K562 (cell line): ENCODE measurements around the gene GNAI2. TPM values are rescaled to one million over a fixed set of nuclear protein-coding genes. Genes with fewer than 3 reads are reported as not detected.

Experiments
- CC2D1A ChIP-seq: fragments of 450-650 bp; IDR thresholded peaks from 2 replicates; pipeline ENCODE4 v1.6.1; 2017; ENCODE audit warnings: mild to moderate bottlenecking
- CREB1 ChIP-seq, 2 experiments: sonication (generic) in 1 of 2; formaldehyde crosslinking in 1 of 2; IDR thresholded peaks; 2 replicates each; pipeline versions ENCODE4 v1.6.1 to v1.8.0; 2012 to 2022; ENCODE audit warnings: inconsistent platforms in 1 of 2, mild to moderate bottlenecking in 1 of 2, missing genetic modification reagents in 1 of 2, moderate library complexity in 1 of 2
- E2F1 ChIP-seq: sonication (generic); formaldehyde crosslinking; IDR thresholded peaks from 2 replicates; pipeline ENCODE4 v1.8.1; 2023; ENCODE audit warnings: mild to moderate bottlenecking, missing genetic modification reagents, moderate library complexity
- FIP1L1 ChIP-seq: fragments of 200-400 bp; formaldehyde crosslinking; IDR thresholded peaks from 2 replicates; pipeline ENCODE4 v1.6.1; 2018; ENCODE audit warnings: mild to moderate bottlenecking, low read depth, low read length; ENCODE audit not compliant: poor library complexity, severe bottlenecking
- FOXJ2 ChIP-seq: fragments of 200-800 bp; sonication (Bioruptor generic); IDR thresholded peaks from 2 replicates; pipeline ENCODE4 v1.6.1; 2016; ENCODE audit warnings: missing genetic modification characterization, missing compliant biosample characterization
- GABPB1 ChIP-seq: sonication (generic); formaldehyde crosslinking; IDR thresholded peaks from 2 replicates; pipeline ENCODE4 v1.8.0; 2022; ENCODE audit warnings: mild to moderate bottlenecking, missing genetic modification reagents
- HIVEP1 ChIP-seq: fragments of 250-450 bp; sonication (Bioruptor Pico); IDR thresholded peaks from 2 replicates; pipeline ENCODE4 v1.4.0; 2020; ENCODE audit warnings: mild to moderate bottlenecking
- HNRNPK ChIP-seq: fragments of 200-400 bp; formaldehyde crosslinking; IDR thresholded peaks from one replicate; pipeline ENCODE4 v1.6.1; 2018; ENCODE audit warnings: mild to moderate bottlenecking, low read depth, low read length; ENCODE audit not compliant: poor library complexity, severe bottlenecking
- HSF4 ChIP-seq: fragments of 250-450 bp; sonication (Bioruptor Pico); IDR thresholded peaks from 2 replicates; pipeline ENCODE4 v2.1.2; 2022; ENCODE audit warnings: mild to moderate bottlenecking, moderate library complexity, borderline replicate concordance
- ID3 ChIP-seq, 2 experiments: fragments of 250-450 bp in 1 of 2; fragments of 450-650 bp in 1 of 2; sonication (Bioruptor Pico) in 1 of 2; IDR thresholded peaks; 2 replicates each; pipeline versions ENCODE4 v1.6.1 to v1.8.0; 2016 to 2021; ENCODE audit warnings: mild to moderate bottlenecking in 2 of 2, moderate library complexity in 2 of 2, missing compliant biosample characterization in 1 of 2, missing genetic modification characterization in 1 of 2
- MAZ ChIP-seq, 2 experiments: fragments of 450-650 bp in 1 of 2; sonication (generic) in 1 of 2; formaldehyde crosslinking; IDR thresholded peaks in 1 of 2; conservative IDR thresholded peaks in 1 of 2; 2 replicates each; pipeline versions ENCODE4 v1.4.0 to v1.5.0; 2020; ENCODE audit warnings: mild to moderate bottlenecking in 1 of 2, missing genetic modification reagents in 1 of 2
- MTA1 ChIP-seq: fragments of 450-650 bp; IDR thresholded peaks from 2 replicates; pipeline ENCODE4 v1.6.1; 2017; ENCODE audit warnings: borderline replicate concordance
- NBN ChIP-seq: fragments of 450-650 bp; IDR thresholded peaks from 2 replicates; pipeline ENCODE4 v1.6.1; 2016; ENCODE audit warnings: low read depth, mild to moderate bottlenecking
- OTX1 ChIP-seq: fragments of 450-650 bp; formaldehyde crosslinking; IDR thresholded peaks from 2 replicates; pipeline ENCODE4 v1.4.0; 2022; ENCODE audit warnings: mild to moderate bottlenecking
- PATZ1 ChIP-seq: fragments of 250-450 bp; sonication (Bioruptor Pico); IDR thresholded peaks from 2 replicates; pipeline ENCODE4 v1.5.0; 2020; ENCODE audit warnings: mild to moderate bottlenecking, borderline replicate concordance
- RBM14 ChIP-seq: fragments of 200-400 bp; formaldehyde crosslinking; IDR thresholded peaks from 2 replicates; pipeline ENCODE4 v1.6.1; 2018; ENCODE audit warnings: low read depth, mild to moderate bottlenecking, low read length, moderate library complexity, borderline replicate concordance; ENCODE audit not compliant: insufficient read depth
- RBM17 ChIP-seq: fragments of 200-400 bp; formaldehyde crosslinking; IDR thresholded peaks from 2 replicates; pipeline ENCODE4 v1.6.1; 2017; ENCODE audit warnings: low read depth, mild to moderate bottlenecking, low read length, borderline replicate concordance
- THRB ChIP-seq: fragments of 450-650 bp; formaldehyde crosslinking; conservative IDR thresholded peaks from 2 replicates; pipeline ENCODE4 v1.4.0; 2022; ENCODE audit warnings: mild to moderate bottlenecking, missing genetic modification characterization
- ZNF12 ChIP-seq: sonication (generic); formaldehyde crosslinking; IDR thresholded peaks from 2 replicates; pipeline ENCODE4 v1.4.0; 2020; ENCODE audit warnings: mild to moderate bottlenecking, missing genetic modification reagents
- ZNF134 ChIP-seq: fragments of 250-450 bp; sonication (Bioruptor Pico); conservative IDR thresholded peaks from 2 replicates; pipeline ENCODE4 v1.4.0; 2020
- ZNF263 ChIP-seq: sonication (generic); formaldehyde crosslinking; IDR thresholded peaks from 2 replicates; pipeline ENCODE4 v1.8.0; 2022; ENCODE audit warnings: mild to moderate bottlenecking, missing genetic modification reagents, borderline replicate concordance
- ZNF589 ChIP-seq: fragments of 200-800 bp; sonication (Bioruptor generic); IDR thresholded peaks from 2 replicates; pipeline ENCODE4 v1.6.1; 2016; ENCODE audit warnings: low read depth, missing genetic modification characterization, missing compliant biosample characterization
- polyA plus RNA-seq, 8 experiments: library from polyadenylated mRNA; depleted of rRNA in 4 of 8; stranded (reverse) in 5 of 8; unstranded in 3 of 8; fragments of >200 nt; fragmentation: Nextera tagmentation in 2 of 8; fragmentation: Illumina TruSeq in 1 of 8; extraction: Ambion mirVana in 2 of 8; extraction: Trizol in 1 of 8; gene quantifications; 2 replicates each; pipeline versions ENCODE4 v1.2.1 to v1.2.3, GENCODE V29; 2011 to 2014; ENCODE audit warnings: inconsistent platforms in 1 of 8, missing spikeins in 1 of 8
- total RNA-seq, 7 experiments: library from RNA; depleted of rRNA in 6 of 7; stranded (reverse); fragments of >200 nt in 6 of 7; fragmentation: Illumina TruSeq in 2 of 7; extraction: Trizol in 2 of 7; gene quantifications; 2 replicates each; pipeline versions ENCODE4 v1.2.1 to v1.2.3, GENCODE V29; 2011 to 2021; ENCODE audit warnings: low replicate concordance in 1 of 7

GNAI2 gene
- total and polyA plus RNA-seq, 9 of the 15 experiments (the other 6 are each of a cell fraction or from before 2014, with no cell fraction given) = 1.1 to 72.2 (median 42.7) TPM

- TF ChIP-seq CREB1 (IDR thresholded peaks at IDR 0.05) (no peak), CREB1 (CRISPR knock-in tag; IDR thresholded peaks at IDR 0.05) (peak; percentile 26; the same call in 1 of the 2 replicates), NBN (0 out of 2 replicates have a peak, but pooled peaks have one; percentile 57), HSF4 (CRISPR knock-in tag) (no peak), OTX1 (CRISPR knock-in tag) (no peak), FOXJ2 (tag) (no peak), ZNF589 (CRISPR knock-in tag) (no peak), RBM14 (no peak), FIP1L1 (no peak), MTA1 (0 out of 2 replicates have a peak, but pooled peaks have one; percentile 15), ZNF134 (CRISPR knock-in tag) (no peak), HNRNPK (no peak), E2F1 (CRISPR knock-in tag) (no peak), PATZ1 (no peak), THRB (CRISPR knock-in tag) (no peak), CC2D1A (peak; percentile 46; the same call in 1 of the 2 replicates), RBM17 (no peak), GABPB1 (0 out of 2 replicates have a peak, but pooled peaks have one; percentile 51), ZNF263 (CRISPR knock-in tag) (no peak), HIVEP1 (CRISPR knock-in tag) (no peak), ID3 (CRISPR knock-in tag; IDR thresholded peaks at IDR 0.05) (no peak), ID3 (tag; IDR thresholded peaks at IDR 0.05) (no peak), MAZ (CRISPR knock-in tag; conservative IDR thresholded peaks at IDR 0.05 in 1 of 2, IDR thresholded peaks at IDR 0.05 in 1 of 2) (peak in 1 of 2 experiments; percentile 68; a peak in 1 of 4 replicates), ZNF12 (no peak)
Measured at GRCh38 chr3:50274371-50275104, 38.5 kb downstream of the GNAI2 start (continued).
